Measurements from ENCODE around the gene CYB561D1.

DNA sequence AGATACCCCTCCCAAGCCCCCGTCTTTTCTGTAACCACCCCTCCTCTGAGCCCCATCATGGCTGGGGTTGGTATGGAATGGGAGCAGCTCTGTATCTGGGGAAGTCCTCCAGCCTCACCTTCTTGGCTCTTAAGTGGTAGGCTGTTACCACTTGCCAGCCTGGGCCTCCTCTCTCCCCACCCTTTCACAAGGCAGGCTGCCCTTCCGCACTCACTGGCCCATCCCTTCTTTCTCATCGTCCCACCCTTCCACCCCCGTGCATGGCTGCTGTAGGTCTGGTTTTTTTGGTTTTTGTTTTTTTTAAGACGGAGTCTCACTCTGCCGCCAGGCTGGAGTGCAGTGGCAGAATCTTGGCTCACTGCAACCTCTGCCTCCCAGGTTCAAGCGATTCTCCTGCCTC, 5.2 kb downstream of the CYB561D1 start:
- TF ChIP-seq RXRA (IDR thresholded peaks at IDR 0.05) (no peak), REST (IDR thresholded peaks at IDR 0.05) (no peak), SP1 (IDR thresholded peaks at IDR 0.05) (no peak), MAX (IDR thresholded peaks at IDR 0.05) (no peak), RAD21 (IDR thresholded peaks at IDR 0.05) (no peak), FOXA2 (IDR thresholded peaks at IDR 0.05) (no peak), HNF4G (IDR thresholded peaks at IDR 0.05) (no peak), YY1 (IDR thresholded peaks at IDR 0.05) (no peak)
- TF ChIP-seq, protein P1, sequence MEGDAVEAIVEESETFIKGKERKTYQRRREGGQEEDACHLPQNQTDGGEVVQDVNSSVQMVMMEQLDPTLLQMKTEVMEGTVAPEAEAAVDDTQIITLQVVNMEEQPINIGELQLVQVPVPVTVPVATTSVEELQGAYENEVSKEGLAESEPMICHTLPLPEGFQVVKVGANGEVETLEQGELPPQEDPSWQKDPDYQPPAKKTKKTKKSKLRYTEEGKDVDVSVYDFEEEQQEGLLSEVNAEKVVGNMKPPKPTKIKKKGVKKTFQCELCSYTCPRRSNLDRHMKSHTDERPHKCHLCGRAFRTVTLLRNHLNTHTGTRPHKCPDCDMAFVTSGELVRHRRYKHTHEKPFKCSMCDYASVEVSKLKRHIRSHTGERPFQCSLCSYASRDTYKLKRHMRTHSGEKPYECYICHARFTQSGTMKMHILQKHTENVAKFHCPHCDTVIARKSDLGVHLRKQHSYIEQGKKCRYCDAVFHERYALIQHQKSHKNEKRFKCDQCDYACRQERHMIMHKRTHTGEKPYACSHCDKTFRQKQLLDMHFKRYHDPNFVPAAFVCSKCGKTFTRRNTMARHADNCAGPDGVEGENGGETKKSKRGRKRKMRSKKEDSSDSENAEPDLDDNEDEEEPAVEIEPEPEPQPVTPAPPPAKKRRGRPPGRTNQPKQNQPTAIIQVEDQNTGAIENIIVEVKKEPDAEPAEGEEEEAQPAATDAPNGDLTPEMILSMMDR (IDR thresholded peaks at IDR 0.05; ENCODE audit: low read depth, low read length, missing input control): no peak
- TF ChIP-seq, protein P2, sequence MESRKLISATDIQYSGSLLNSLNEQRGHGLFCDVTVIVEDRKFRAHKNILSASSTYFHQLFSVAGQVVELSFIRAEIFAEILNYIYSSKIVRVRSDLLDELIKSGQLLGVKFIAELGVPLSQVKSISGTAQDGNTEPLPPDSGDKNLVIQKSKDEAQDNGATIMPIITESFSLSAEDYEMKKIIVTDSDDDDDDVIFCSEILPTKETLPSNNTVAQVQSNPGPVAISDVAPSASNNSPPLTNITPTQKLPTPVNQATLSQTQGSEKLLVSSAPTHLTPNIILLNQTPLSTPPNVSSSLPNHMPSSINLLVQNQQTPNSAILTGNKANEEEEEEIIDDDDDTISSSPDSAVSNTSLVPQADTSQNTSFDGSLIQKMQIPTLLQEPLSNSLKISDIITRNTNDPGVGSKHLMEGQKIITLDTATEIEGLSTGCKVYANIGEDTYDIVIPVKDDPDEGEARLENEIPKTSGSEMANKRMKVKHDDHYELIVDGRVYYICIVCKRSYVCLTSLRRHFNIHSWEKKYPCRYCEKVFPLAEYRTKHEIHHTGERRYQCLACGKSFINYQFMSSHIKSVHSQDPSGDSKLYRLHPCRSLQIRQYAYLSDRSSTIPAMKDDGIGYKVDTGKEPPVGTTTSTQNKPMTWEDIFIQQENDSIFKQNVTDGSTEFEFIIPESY (IDR thresholded peaks at IDR 0.05): no peak
